Fibroblast of upper back skin (primary cell): ENCODE data around the gene LRRC4.

Experiments
- DNase-seq: peaks from one replicate; pipeline ENCODE4 v3.0.0-alpha.2; 2013

LRRC4 gene

GRCh38 chr7:128059143-128059988 is 28.1 kb upstream of the LRRC4 start:
- peak; percentile 35 for DNase-seq

DNA sequence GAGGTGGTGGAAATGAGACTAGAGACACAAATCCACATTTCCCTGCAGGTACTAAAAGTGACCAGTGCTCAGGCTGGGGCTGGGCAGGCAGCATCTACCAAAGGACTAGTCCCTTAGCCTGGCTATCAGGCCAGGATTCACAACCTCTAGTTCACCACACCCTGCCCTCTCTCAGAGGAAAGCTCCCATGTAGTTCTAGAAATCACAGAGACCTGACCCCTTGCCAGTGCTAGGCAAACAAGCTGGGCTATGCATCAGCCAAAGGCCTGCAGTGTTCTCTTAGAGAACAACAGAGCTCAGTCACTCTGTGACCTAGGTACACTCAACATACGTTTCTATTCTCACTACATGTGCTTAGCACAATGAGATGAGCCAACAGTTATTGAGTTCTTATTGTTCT is 26.7 kb upstream of the LRRC4 start:
- no peak for DNase-seq

GRCh38 chr7:128056901-128057300 is 25.7 kb upstream of the LRRC4 start:
- peak; percentile 92 for DNase-seq

- peak; percentile 76 for DNase-seq
Observed at GRCh38 chr7:128055637-128056036, 24.4 kb upstream of the LRRC4 start.

DNA sequence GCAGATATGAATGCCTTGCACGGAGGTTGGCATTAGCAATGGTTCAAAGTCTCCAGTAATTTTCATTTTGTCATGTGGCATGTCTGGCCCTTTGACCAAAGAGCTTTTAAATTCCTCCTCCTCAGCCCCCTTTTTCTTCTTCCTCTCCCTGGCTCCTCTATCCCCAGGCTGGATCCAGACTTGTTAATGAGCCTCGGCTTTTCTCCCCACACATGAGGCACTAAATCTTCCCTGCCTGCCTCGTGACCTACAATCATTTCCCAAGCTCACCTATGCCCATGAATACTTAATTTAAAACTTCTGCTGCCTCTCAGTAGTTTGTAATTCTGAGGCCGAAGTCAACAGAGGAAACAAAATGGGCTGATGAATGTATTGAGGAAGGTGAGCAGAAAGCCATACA is 23.3 kb upstream of the LRRC4 start:
- no peak for DNase-seq

DNA sequence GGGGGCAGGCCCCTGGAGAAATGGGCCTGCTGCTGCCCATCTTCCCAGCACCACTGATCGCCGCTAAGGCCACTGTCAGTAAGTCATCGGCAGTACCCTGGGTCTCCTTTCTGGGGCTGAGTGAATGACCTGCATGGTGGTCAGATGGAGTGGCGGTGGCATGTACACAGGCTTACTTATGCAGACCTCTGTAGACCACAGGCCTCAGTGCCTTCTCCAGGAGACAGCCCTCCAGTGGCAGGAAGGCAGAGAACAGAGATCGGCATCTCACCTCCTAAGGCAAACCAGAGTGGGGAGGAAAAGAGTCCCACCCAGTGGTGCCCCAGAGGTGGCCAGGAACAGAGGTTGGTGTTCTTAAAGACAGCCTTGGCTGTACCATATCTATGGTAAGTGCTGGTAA is 22.8 kb upstream of the LRRC4 start:
- DNase-seq: no peak

GRCh38 chr7:128053023-128053422 is 21.8 kb upstream of the LRRC4 start:
- DNase-seq: no peak

- DNase-seq: no peak
Observed at GRCh38 chr7:128052404-128052803, 21.2 kb upstream of the LRRC4 start.

DNA sequence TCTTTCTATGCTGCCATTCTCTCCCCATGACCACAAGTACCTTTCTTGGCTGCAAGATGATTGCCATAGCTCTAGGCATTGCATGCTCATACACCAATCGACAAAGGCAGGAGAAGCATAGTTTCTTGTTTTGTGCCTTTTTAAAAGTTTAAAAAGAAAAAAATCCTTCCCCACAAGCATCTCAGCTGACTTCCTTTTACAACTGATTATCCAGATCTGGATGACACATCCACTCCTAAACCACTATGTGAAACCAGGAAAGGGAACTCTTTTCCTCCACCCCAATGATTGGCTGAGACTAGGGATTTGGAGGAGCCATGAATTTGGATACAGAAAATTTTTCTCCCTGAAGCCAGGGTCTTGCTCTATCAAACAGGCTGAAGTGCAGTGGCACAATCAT is 14.5 kb upstream of the LRRC4 start:
- DNase-seq: peak; percentile 48

DNA sequence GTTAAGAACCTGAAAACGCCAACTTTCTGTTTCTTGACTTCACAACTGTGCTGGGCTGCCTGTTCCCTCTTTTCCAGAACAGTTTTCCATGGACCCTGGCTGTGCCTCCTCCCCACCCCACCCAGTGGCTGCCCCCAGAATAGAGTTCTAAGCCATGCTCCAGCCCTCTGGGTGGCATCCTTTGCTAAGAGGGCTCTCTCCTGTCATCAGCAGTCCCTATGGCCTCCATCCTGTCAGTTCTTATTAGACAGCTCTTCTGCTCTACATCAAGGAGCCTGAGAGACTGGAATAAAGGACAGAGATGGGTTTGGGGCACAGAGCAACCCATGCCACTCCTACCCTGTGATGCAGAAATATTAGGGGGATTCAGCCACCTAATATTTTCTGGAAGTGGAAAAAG is 13.9 kb upstream of the LRRC4 start:
- no peak for DNase-seq

DNA sequence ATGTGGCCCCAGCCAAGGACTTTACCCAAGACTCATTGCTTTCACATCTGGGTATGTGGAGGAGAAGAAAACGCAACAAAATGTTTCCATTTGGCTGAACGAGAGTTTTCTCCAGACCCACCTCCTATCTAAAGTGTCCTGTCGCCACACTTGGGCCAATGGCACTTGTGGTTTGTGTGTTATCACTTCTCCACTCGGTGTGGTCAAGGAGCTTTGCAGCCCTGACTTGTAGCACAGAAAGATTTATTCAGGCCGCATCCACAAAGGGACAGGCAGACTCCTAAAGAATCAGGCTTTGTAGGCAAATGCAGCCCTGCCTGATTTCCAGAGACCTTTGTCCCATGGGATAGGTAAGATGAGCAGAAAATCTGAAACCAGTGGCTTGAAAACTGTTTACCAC is 12.8 kb upstream of the LRRC4 start:
- DNase-seq: no peak

GRCh38 chr7:128042012-128042411 is 10.8 kb upstream of the LRRC4 start:
- DNase-seq: no peak

- peak; percentile 60 for DNase-seq
Observed at GRCh38 chr7:128041203-128041602, 10.0 kb upstream of the LRRC4 start.

GRCh38 chr7:128040205-128040604 is 9.0 kb upstream of the LRRC4 start:
- DNase-seq: no peak

DNA sequence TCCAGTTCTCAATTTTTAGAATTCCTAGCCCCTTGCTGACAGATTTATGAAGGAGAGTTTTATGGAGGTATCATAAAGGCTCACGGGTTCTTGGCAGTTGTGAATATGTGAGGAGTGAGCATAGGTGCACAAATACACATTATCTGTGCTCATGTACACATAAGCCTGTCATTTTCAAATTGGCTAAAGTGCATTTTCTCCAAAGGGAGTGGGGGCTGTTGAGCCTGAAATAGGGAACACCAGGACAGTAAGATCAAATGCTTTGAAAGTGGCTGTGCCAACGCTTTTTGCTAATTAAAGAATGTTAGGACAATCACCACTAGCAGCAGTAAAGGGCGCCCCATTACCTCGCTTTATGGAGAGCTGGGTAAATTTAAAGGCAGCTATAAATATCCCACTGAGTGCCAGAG is 8.3 kb upstream of the LRRC4 start:
- DNase-seq: no peak

DNA sequence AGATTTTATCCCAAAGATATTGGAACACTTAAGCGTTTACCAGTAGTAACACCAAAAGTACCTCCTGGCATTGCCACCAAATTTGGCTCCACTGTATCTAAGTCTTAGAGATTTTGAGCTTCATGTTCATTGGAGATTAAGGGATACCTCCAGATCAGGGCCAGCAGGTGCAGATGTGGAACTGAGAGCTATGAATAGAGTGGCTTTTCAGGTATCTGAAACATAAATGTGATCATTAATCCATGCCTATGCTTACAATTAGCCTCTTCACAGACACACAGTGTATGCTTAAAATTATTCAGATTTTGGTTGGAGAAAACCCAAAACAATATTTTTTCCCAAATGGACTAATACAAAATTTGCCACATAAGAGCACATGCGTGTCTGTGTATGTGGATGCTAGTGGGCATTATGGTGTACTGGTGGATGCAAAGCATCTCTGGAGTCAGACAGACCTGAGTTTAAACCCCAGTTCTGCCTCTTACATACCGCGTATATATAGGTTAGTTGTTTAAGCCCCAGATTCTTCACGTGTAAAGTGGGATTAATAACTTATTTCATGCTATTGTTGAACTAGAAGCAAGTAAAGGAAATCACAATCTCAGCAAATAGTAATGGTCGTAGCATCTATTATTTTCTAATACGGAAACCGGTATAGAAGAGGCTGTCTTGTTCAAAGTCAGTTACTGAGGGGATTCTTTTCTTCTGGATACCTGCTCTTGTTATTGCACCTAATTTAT is 6.8 kb upstream of the LRRC4 start:
- no peak for DNase-seq

GRCh38 chr7:128037081-128037480 is 5.8 kb upstream of the LRRC4 start:
- DNase-seq: no peak

- DNase-seq: no peak
Observed at GRCh38 chr7:128036226-128036940, 5.1 kb upstream of the LRRC4 start.

- peak; percentile 25 for DNase-seq
Observed at GRCh38 chr7:128035712-128036111, 4.5 kb upstream of the LRRC4 start.

GRCh38 chr7:128034825-128035224 is 3.6 kb upstream of the LRRC4 start:
- no peak for DNase-seq

DNA sequence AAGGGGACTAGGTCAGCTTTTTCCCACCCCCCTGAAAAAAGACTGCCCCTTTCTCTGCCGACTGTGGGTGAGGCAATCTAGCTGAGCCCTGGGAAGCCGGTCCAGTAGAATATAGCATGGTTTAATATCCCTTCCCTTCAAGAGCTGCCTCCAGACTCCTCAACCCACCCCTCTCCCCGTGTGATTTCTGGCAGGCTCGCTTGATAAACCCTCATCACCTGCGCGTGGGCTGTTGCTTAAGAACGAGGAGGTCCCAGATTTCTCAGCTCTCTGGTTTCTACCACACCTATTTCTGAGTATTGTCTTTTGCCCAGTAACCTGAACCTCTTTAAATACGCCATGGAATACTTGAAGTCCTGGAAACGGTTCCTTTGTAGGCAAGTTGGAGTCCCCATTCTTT is 2.0 kb upstream of the LRRC4 start:
- DNase-seq: no peak

DNA sequence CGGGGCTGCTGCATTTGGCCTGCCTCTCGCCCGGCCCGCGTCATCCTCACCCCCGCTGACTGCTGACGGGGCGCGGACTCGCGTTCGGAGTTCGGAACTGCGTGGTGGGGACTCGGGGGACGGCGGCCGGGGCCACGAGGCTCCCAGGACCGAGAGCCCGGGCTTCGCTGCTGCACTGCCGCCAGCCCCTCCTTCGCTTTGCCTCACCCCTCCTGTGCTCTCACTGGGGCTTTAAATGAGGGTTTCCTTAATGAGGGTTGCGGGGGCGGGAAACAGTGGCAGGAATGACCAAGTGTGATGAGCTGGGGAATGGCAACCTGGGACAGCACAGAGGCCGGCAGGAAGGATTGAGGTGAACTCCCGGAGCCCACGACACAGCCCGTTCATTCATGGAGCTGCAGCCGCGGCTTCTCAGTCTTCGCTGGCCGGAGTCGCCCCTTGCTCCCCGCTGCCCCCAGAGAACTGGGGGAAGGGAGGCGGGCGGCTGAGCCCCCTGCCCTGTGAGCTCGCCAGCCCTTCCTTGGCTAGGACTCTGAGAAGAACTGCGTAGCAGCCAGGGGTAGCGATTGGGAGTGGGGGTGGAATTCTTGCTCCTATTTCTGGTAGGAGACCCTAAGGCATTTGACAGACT is 1.5 kb upstream of the LRRC4 start:
- DNase-seq: no peak

DNA sequence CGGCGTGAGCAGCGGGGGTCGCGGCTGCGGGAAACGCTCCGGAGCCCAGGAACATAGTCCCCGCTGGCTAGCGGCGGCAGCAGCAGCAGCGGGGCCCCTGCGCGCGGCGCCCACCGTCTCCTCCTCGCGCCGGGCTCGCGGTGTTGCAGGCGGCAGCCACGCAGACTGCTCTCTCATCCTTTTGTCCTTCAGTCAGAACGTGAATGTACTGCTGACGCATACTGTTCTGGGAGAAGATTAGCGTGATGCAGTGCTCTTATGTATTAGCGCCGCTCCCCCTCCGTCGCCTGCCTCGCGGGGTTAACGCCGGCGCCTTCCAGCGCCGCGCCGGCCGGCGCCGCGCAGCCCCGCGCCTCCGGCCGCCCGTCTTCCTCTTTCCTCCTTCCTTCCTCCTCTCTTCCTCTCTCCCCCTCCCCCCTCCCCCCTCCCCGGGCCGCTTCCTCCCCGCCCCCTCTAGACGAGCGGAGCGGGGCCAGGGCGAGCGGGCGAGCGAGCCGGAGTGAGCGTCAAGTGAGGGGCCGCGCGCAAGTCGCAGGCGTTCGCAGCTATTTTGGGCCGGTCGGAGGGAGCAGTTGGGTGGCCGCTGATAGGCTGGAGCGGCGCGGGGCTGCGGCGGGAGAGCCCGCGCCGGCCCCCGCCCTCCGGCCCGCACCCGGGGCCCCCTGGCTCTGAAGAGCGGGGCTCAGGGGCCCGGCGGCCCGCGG is 816 bp upstream of the LRRC4 start:
- peak; percentile 91 for DNase-seq
